Measurements from ENCODE around the gene FGF18.
"Not testable (repeated sequence)": the region's sequence is repeated elsewhere in the genome, so short reads cannot be mapped to it uniquely, and the experiment has no call there.

The FGF18 gene

GRCh38 chr5:171391996-171392577, 27.4 kb upstream of the FGF18 start:
- Histone ChIP-seq H2AFZ (ENCODE audit: low read length) (no peak overlapping the region), H3K9me3 (ENCODE audit: low read length) (no peaks in the 10 kb centered on the region), H3F3A (ENCODE audit: insufficient read depth, low read length) (no peaks in the 10 kb centered on the region), H3K27ac (ENCODE audit: low read depth, low read length, poor library complexity, severe bottlenecking) (no peak overlapping the region), H3K9ac (ENCODE audit: low read length) (no peak overlapping the region), H3K36me3 (ENCODE audit: insufficient read depth, low read length) (peaks cover 93% of the 10 kb centered on the region), H3K9me2 (ENCODE audit: low read depth, low read length) (no peaks in the 10 kb centered on the region), H3K4me1 (ENCODE audit: insufficient read depth, low read length, severe bottlenecking) (peaks cover 28% of the 10 kb centered on the region), H3K4me3 (ENCODE audit: low read depth, low read length, poor library complexity, severe bottlenecking) (no peak overlapping the region), H3K4me2 (ENCODE audit: low read length) (no peak overlapping the region), H3K27me3 (ENCODE audit: insufficient read depth, low read length) (no peaks in the 10 kb centered on the region), H3K79me2 (ENCODE audit: insufficient read depth, low read length) (peaks cover 94% of the 10 kb centered on the region), H4K20me1 (ENCODE audit: insufficient read depth, low read length) (peaks cover 20% of the 10 kb centered on the region)
- TF ChIP-seq EZH2 (IDR thresholded peaks at IDR 0.05; ENCODE audit: borderline replicate concordance, low read length), result no peak
- no peak for TF ChIP-seq CTCF (IDR thresholded peaks at IDR 0.05; ENCODE audit: low read length)

DNA sequence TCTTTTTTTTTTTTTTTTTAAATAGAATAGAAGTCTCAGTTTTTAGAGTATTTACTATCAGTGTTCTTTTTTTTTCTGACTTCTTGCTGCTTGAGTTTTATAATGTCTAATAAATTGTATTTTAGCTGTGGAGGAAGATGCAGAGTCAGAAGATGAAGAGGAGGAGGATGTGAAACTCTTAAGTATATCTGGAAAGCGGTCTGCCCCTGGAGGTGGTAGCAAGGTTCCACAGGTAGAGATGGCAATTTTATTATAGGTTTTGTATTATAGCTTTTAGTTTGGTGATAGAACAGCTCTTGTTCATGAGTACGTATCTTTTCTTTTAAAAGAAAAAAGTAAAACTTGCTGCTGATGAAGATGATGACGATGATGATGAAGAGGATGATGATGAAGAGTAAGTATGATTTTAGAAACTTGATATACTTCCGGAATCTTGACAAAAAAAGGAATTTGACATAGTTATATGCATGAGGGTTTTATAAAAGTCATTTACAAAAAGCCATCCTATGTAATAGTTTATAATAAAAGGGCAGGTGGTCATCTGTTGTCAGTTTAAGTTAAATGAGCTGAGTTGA, 26.8 kb upstream of the FGF18 start:
- H3K9me3 ChIP-seq (ENCODE audit: low read length), result no peaks in the 10 kb centered on the region
- no peak overlapping the region for H3K9ac ChIP-seq (ENCODE audit: low read length)
- H3K9me2 ChIP-seq (ENCODE audit: low read depth, low read length), result no peaks in the 10 kb centered on the region
- H3K4me2 ChIP-seq (ENCODE audit: low read length), result no peak overlapping the region
- peaks cover 20% of the 10 kb centered on the region for H4K20me1 ChIP-seq (ENCODE audit: insufficient read depth, low read length)
- peaks cover 100% of the 10 kb centered on the region for H3K79me2 ChIP-seq (ENCODE audit: insufficient read depth, low read length)
- TF ChIP-seq CTCF (IDR thresholded peaks at IDR 0.05; ENCODE audit: low read length) (no peak), EZH2 (IDR thresholded peaks at IDR 0.05; ENCODE audit: borderline replicate concordance, low read length) (no peak)
- H2AFZ ChIP-seq (ENCODE audit: low read length), result no peak overlapping the region
- no peak overlapping the region for H3K27ac ChIP-seq (ENCODE audit: low read depth, low read length, poor library complexity, severe bottlenecking)
- H3K4me1 ChIP-seq (ENCODE audit: insufficient read depth, low read length, severe bottlenecking), result peaks cover 27% of the 10 kb centered on the region
- no peaks in the 10 kb centered on the region for H3K27me3 ChIP-seq (ENCODE audit: insufficient read depth, low read length)
- H3K4me3 ChIP-seq (ENCODE audit: low read depth, low read length, poor library complexity, severe bottlenecking), result no peak overlapping the region
- no peaks in the 10 kb centered on the region for H3F3A ChIP-seq (ENCODE audit: insufficient read depth, low read length)
- H3K36me3 ChIP-seq (ENCODE audit: insufficient read depth, low read length), result peaks cover 99% of the 10 kb centered on the region

GRCh38 chr5:171395042-171395441, 24.4 kb upstream of the FGF18 start:
- H3K4me2 ChIP-seq (ENCODE audit: low read length), result no peak overlapping the region
- TF ChIP-seq EZH2 (IDR thresholded peaks at IDR 0.05; ENCODE audit: borderline replicate concordance, low read length) (no peak), CTCF (IDR thresholded peaks at IDR 0.05; ENCODE audit: low read length) (no peak)
- H3K27ac ChIP-seq (ENCODE audit: low read depth, low read length, poor library complexity, severe bottlenecking), result no peak overlapping the region
- peaks cover 100% of the 10 kb centered on the region for H3K36me3 ChIP-seq (ENCODE audit: insufficient read depth, low read length)
- no peaks in the 10 kb centered on the region for H3K27me3 ChIP-seq (ENCODE audit: insufficient read depth, low read length)
- peaks cover 3% of the 10 kb centered on the region; the same call in 1 of the 2 replicates for H3F3A ChIP-seq (ENCODE audit: insufficient read depth, low read length)
- no peaks in the 10 kb centered on the region for H3K9me2 ChIP-seq (ENCODE audit: low read depth, low read length)
- H3K9me3 ChIP-seq (ENCODE audit: low read length), result no peaks in the 10 kb centered on the region
- no peak overlapping the region for H3K4me3 ChIP-seq (ENCODE audit: low read depth, low read length, poor library complexity, severe bottlenecking)
- no peak overlapping the region for H2AFZ ChIP-seq (ENCODE audit: low read length)
- H3K9ac ChIP-seq (ENCODE audit: low read length), result no peak overlapping the region
- H4K20me1 ChIP-seq (ENCODE audit: insufficient read depth, low read length), result peaks cover 13% of the 10 kb centered on the region
- H3K79me2 ChIP-seq (ENCODE audit: insufficient read depth, low read length), result peaks cover 99% of the 10 kb centered on the region
- H3K4me1 ChIP-seq (ENCODE audit: insufficient read depth, low read length, severe bottlenecking), result peaks cover 18% of the 10 kb centered on the region

- not testable (repeated sequence) for H2AFZ ChIP-seq (ENCODE audit: low read length); H3K4me2 ChIP-seq (ENCODE audit: low read length); H3K4me1 ChIP-seq (ENCODE audit: insufficient read depth, low read length, severe bottlenecking); H3K9ac ChIP-seq (ENCODE audit: low read length); H3K9me3 ChIP-seq (ENCODE audit: low read length); H3K9me2 ChIP-seq (ENCODE audit: low read depth, low read length); H3F3A ChIP-seq (ENCODE audit: insufficient read depth, low read length); H3K27ac ChIP-seq (ENCODE audit: low read depth, low read length, poor library complexity, severe bottlenecking); H3K4me3 ChIP-seq (ENCODE audit: low read depth, low read length, poor library complexity, severe bottlenecking); H3K27me3 ChIP-seq (ENCODE audit: insufficient read depth, low read length)
- H3K36me3 ChIP-seq (ENCODE audit: insufficient read depth, low read length), result peaks cover 100% of the 10 kb centered on the region
- peaks cover 13% of the 10 kb centered on the region for H4K20me1 ChIP-seq (ENCODE audit: insufficient read depth, low read length)
- H3K79me2 ChIP-seq (ENCODE audit: insufficient read depth, low read length), result peaks cover 84% of the 10 kb centered on the region
Observed at GRCh38 chr5:171396583-171396982, 22.9 kb upstream of the FGF18 start.

Data from OCI-LY1 (cell line).